Heart left ventricle (tissue), 16 donors: ENCODE results near the gene STX10. TPM values are rescaled to one million over a fixed set of nuclear protein-coding genes. Genes with fewer than 3 reads are reported as not detected.
"Not testable (repeated sequence)": the region's sequence is repeated elsewhere in the genome, so short reads cannot be mapped to it uniquely, and the experiment has no call there.

Experiments used
- ATAC-seq, 4 donors: fragments of 200-7000 bp; cut with Tn5 transposase; one replicate each; pipeline ENCODE4 v1.9.1; 2020 to 2022; ENCODE audit warnings: moderate library complexity in 4 of 4, mild to moderate bottlenecking in 3 of 4, moderate number of reproducible peaks in 1 of 4
- DNase-seq, 5 donors: peaks; one replicate each; pipeline ENCODE4 v3.0.0-alpha.2; 2020
- H3K27ac ChIP-seq, 12 donors: fragments of 200-600 bp; sonication (generic) in 4 of 12; one replicate each; pipeline versions ENCODE4 v1.5.0 to v1.8.0; 2016 to 2022; ENCODE audit warnings: mild to moderate bottlenecking in 2 of 12
- H3K27me3 ChIP-seq, 9 donors: fragments of 200-600 bp; sonication (generic) in 2 of 9; one replicate each; pipeline versions ENCODE4 v1.5.1 to v1.8.0; 2016 to 2022; ENCODE audit warnings: mild to moderate bottlenecking in 3 of 9
- H3K36me3 ChIP-seq, 9 donors: fragments of 200-600 bp; sonication (generic) in 2 of 9; one replicate each; pipeline versions ENCODE4 v1.5.0 to v1.8.0; 2018 to 2022; ENCODE audit warnings: mild to moderate bottlenecking in 2 of 9
- H3K4me1 ChIP-seq, 12 donors: fragments of 200-600 bp; sonication (generic) in 4 of 12; one replicate each; pipeline versions ENCODE4 v1.5.0 to v1.8.0; 2016 to 2022; ENCODE audit warnings: mild to moderate bottlenecking in 3 of 12
- H3K4me3 ChIP-seq, 12 donors: fragments of 200-600 bp; sonication (generic) in 4 of 12; one replicate each; pipeline versions ENCODE4 v1.5.0 to v1.8.0; 2017 to 2022; ENCODE audit warnings: mild to moderate bottlenecking in 9 of 12, moderate library complexity in 4 of 12
- H3K9me3 ChIP-seq, 12 donors: fragments of 200-600 bp; sonication (generic) in 4 of 12; one replicate each; pipeline versions ENCODE4 v1.5.0 to v1.8.0; 2016 to 2022; ENCODE audit warnings: mild to moderate bottlenecking in 1 of 12
- POLR2A ChIP-seq, 2 donors: fragments of 450-650 bp; IDR thresholded peaks; one replicate each; pipeline ENCODE4 v1.6.1; 2017; ENCODE audit warnings: antibody characterized with exemption in 2 of 2, mild to moderate bottlenecking in 2 of 2, moderate library complexity in 2 of 2
- WGBS, 4 donors: extraction: QIAGEN DNeasy Blood & Tissue Kit in 2 of 4; methylation state at CpG; one replicate each; pipeline versions ENCODE4 v1.1.5 to v1.1.7; 2013 to 2018; 5-methylcytosine and 5-hydroxymethylcytosine counted together
- intact Hi-C, 10 donors: fragments of 100-400 bp; cut with DNase I; formaldehyde crosslinking; loops; one replicate each; pipeline versions ENCODE4 v1.11.1 to v1.14.2; 2022
- polyA plus RNA-seq, 2 donors: library from polyadenylated mRNA; stranded (reverse); fragments of 200-250 nt; gene quantifications; one replicate each; pipeline ENCODE4 v1.2.3, GENCODE V29; 2013
- total RNA-seq, 9 donors: library from RNA; depleted of rRNA in 2 of 9; stranded (reverse); fragments of >200 nt in 2 of 9; fragmentation: NEBNext Ultra II Directional in 3 of 9; extraction: Animal tissue kit (Norgen Biotek cat#: 25700) in 3 of 9; gene quantifications; one replicate each; pipeline versions ENCODE4 v1.1.0 to v1.2.4, GENCODE V29; 2016 to 2023
- TF ChIP-seq, protein P1 (sequence below), 12 donors: fragments of 200-600 bp; sonication (generic) in 4 of 12; IDR thresholded peaks; one replicate each; pipeline versions ENCODE4 v1.5.0 to v1.8.0; 2018 to 2022; ENCODE audit warnings: antibody characterized with exemption in 12 of 12, mild to moderate bottlenecking in 5 of 12
- donor health status: ischemic (EF 13 %, LVEDD 7.1; RV severe dilation, severe dysfunction).
- donor health status: healthy with polysubstance abuse.
- donor health status: DM: no; HTN: yes; CAD: no.
- donor health status: DM: no; HTN: no; CAD: no.
- donor health status: ischemic (EF 25% LVEDD 6.9; RV normal size, moderate dysfunction).
- donor health status: ischemic (EF 25% LVEDD 5.7; RV mildly dilated, moderate dysfunction).
- donor health status: healthy.
- donor health status: DM: yes; HTN: yes; CAD: no.
- donor health status: ischemic (EF 35%, LVEDD 5.7; RV mildly dilated, moderate dysfunction).
- donor health status: nonischemic (EF 11% LVEDD 7.7; RV severe dilation, severe dysfunction).
- donor health status: DM: yes; HTN: yes; CAD: no.
- donor health status: PGD.
- donor health status: ischemic (EF 29% LVEDD 5.4; RV normal size, mild dysfunction).
- donor health status: nonischemic (EF 23%, LVEDD 6.1; RV moderate dilation, normal function).

Gene STX10
- total and polyA plus RNA-seq, 11 donors: 24.0 to 64.7 (median 37.2) TPM

DNA sequence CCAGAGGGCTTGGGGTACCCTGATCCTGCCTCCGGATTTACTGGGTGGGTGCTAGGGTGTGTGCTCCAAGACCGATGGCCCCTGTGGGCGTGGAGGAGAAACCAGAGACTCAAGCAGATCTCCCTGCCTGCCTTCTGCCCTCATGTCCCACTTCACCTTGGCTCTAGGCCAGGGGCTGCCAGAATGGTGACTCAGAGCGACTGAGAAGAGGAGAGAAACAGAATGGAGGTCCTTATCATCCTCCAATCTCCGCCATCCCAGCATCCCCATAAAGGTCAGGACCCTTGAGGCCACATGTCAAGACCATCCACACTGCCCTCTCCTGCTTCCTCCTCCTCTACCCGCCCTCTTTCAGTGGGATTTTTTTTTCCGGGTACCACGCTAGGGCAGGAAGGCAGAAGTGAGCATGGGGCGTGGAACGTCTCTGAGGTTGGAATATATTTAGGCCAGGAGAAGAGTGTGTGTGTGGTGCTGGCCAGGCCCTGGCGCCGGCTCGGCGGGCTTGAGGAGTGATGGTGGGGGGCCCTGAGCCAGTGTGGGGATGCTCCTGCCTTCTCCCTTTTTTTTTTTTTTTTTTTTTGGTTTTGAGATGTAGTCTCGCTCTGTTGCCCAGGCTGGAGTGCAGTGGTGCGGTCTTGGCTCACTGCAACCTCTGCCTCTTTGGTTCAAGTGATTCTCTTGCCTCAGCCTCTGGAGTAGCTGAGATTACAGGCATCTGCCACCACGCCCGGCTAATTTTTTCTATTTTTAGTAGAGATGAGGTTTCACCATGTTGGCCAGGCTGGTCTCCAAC is 22.4 kb upstream of the STX10 start:
- no peak for TF ChIP-seq POLR2A (IDR thresholded peaks at IDR 0.05)
- TF ChIP-seq, protein P1, sequence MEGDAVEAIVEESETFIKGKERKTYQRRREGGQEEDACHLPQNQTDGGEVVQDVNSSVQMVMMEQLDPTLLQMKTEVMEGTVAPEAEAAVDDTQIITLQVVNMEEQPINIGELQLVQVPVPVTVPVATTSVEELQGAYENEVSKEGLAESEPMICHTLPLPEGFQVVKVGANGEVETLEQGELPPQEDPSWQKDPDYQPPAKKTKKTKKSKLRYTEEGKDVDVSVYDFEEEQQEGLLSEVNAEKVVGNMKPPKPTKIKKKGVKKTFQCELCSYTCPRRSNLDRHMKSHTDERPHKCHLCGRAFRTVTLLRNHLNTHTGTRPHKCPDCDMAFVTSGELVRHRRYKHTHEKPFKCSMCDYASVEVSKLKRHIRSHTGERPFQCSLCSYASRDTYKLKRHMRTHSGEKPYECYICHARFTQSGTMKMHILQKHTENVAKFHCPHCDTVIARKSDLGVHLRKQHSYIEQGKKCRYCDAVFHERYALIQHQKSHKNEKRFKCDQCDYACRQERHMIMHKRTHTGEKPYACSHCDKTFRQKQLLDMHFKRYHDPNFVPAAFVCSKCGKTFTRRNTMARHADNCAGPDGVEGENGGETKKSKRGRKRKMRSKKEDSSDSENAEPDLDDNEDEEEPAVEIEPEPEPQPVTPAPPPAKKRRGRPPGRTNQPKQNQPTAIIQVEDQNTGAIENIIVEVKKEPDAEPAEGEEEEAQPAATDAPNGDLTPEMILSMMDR (IDR thresholded peaks at IDR 0.05): no peak
- peaks cover 7 to 50% (median 14%) of the 10 kb centered on the region in 12 donors for H3K4me1 ChIP-seq
- H3K27ac ChIP-seq: peak overlapping the region in 11 of 12 donors; percentile 42 to 88 (median 58)
- no peaks in the 10 kb centered on the region for H3K36me3 ChIP-seq
- intact Hi-C loops: no loop called here
- DNase-seq (peak; percentile 75 to 89 (median 86)), ATAC-seq (peak; percentile 29 to 48 (median 38))
- WGBS, 4 donors: 31 to 40% (median 34%) methylated on average over 17 to 18 of the region's 18 CpGs
- no peaks in the 10 kb centered on the region for H3K27me3 ChIP-seq
- H3K9me3 ChIP-seq: no peaks in the 10 kb centered on the region
- peak overlapping the region in 1 of 12 donors; percentile 33 for H3K4me3 ChIP-seq

- no peaks in the 10 kb centered on the region for H3K9me3 ChIP-seq
- H3K27ac ChIP-seq: no peak overlapping the region
- peaks cover 7 to 62% (median 25%) of the 10 kb centered on the region in 12 donors for H3K4me1 ChIP-seq
- WGBS, 4 donors: 94 to 98% (median 97%) methylated on average over 5 to 7 of the region's 7 CpGs
- H3K27me3 ChIP-seq: no peaks in the 10 kb centered on the region
- DNase-seq (no peak), ATAC-seq (no peak)
- H3K4me3 ChIP-seq: no peak overlapping the region
- TF ChIP-seq, protein P1 (IDR thresholded peaks at IDR 0.05): no peak
- TF ChIP-seq POLR2A (IDR thresholded peaks at IDR 0.05): no peak
- intact Hi-C loops: no loop called here
- no peaks in the 10 kb centered on the region for H3K36me3 ChIP-seq
Observed at GRCh38 chr19:13171146-13171545, 21.0 kb upstream of the STX10 start.

GRCh38 chr19:13169769-13170168 is 19.6 kb upstream of the STX10 start:
- WGBS, 4 donors: 65 to 85% (median 72%) methylated on average over 3 to 5 of the region's 5 CpGs
- no peaks in the 10 kb centered on the region for H3K36me3 ChIP-seq
- H3K27me3 ChIP-seq: no peaks in the 10 kb centered on the region
- DNase-seq (peak in 1 of 5 donors; percentile 57), ATAC-seq (peak in 2 of 4 donors; percentile 30 to 39)
- H3K27ac ChIP-seq: peak overlapping the region in 6 of 12 donors; percentile 19 to 99 (median 42)
- no peak overlapping the region for H3K4me3 ChIP-seq
- TF ChIP-seq POLR2A (IDR thresholded peaks at IDR 0.05): no peak
- TF ChIP-seq, protein P1 (IDR thresholded peaks at IDR 0.05): no peak
- H3K9me3 ChIP-seq: no peaks in the 10 kb centered on the region
- intact Hi-C loops: loop anchor here in 4 of 10 donors (5.0 kb wide), 1 partner anchor 38 kb away; no protein-coding TSS in a partner anchor
- H3K4me1 ChIP-seq: peaks cover 7 to 76% (median 34%) of the 10 kb centered on the region in 12 donors

- DNase-seq, ATAC-seq, H3K9me3 ChIP-seq, H3K4me3 ChIP-seq, H3K27me3 ChIP-seq, H3K36me3 ChIP-seq: not testable (repeated sequence)
- WGBS, 4 donors: 92 to 99% (median 97%) methylated on average over 3 of the region's 3 CpGs
- Histone ChIP-seq H3K4me1 (peaks cover 8 to 89% (median 50%) of the 10 kb centered on the region in 12 donors), H3K27ac (peak overlapping the region in 10 of 12 donors; percentile 84 to 99 (median 96))
- intact Hi-C loops: loop anchor here in 4 of 10 donors (5.0 kb wide), 1 partner anchor 41 kb away; no protein-coding TSS in a partner anchor
Observed at GRCh38 chr19:13166151-13166550, 16.0 kb upstream of the STX10 start.
